Spleen (tissue), 11 donors: ENCODE measurements around the gene ARID1A. TPM values are rescaled to one million over a fixed set of nuclear protein-coding genes. Genes with fewer than 3 reads are reported as not detected.

Experiments used
- DNase-seq: peaks from one replicate; pipeline ENCODE4 v3.0.0-alpha.2; 2020
- H3K27ac ChIP-seq, 8 donors: fragments of 200-600 bp; sonication (generic) in 7 of 8; 1 replicate in 4 of 8; 2 replicates in 4 of 8; pipeline versions ENCODE4 v1.5.0 to v1.8.0; 2016 to 2021; ENCODE audit warnings: inconsistent platforms in 4 of 8, mild to moderate bottlenecking in 4 of 8, moderate library complexity in 1 of 8
- H3K27me3 ChIP-seq, 7 donors: fragments of 200-600 bp; sonication (generic) in 6 of 7; replicated peaks in 1 of 7; 1 replicate in 4 of 7; 2 replicates in 3 of 7; pipeline versions ENCODE4 v1.5.0 to v1.8.0; 2016 to 2021; ENCODE audit warnings: inconsistent platforms in 3 of 7, mild to moderate bottlenecking in 1 of 7
- H3K36me3 ChIP-seq, 6 donors: fragments of 200-600 bp; sonication (generic) in 5 of 6; 1 replicate in 4 of 6; 2 replicates in 2 of 6; pipeline versions ENCODE4 v1.5.0 to v1.8.0; 2016 to 2021; ENCODE audit warnings: inconsistent platforms in 2 of 6
- H3K4me1 ChIP-seq, 6 donors: fragments of 200-600 bp; sonication (generic) in 5 of 6; 1 replicate in 3 of 6; 2 replicates in 3 of 6; pipeline versions ENCODE4 v1.5.0 to v1.8.0; 2016 to 2021; ENCODE audit warnings: inconsistent platforms in 3 of 6
- H3K4me3 ChIP-seq, 8 donors: fragments of 200-600 bp; sonication (generic) in 7 of 8; 1 replicate in 4 of 8; 2 replicates in 4 of 8; pipeline versions ENCODE4 v1.5.0 to v1.8.0; 2016 to 2021; ENCODE audit warnings: inconsistent platforms in 4 of 8, mild to moderate bottlenecking in 4 of 8, moderate library complexity in 2 of 8
- H3K9me3 ChIP-seq, 8 donors: fragments of 200-600 bp; sonication (generic) in 7 of 8; 1 replicate in 4 of 8; 2 replicates in 4 of 8; pipeline versions ENCODE4 v1.5.0 to v1.8.0; 2016 to 2021; ENCODE audit warnings: inconsistent platforms in 4 of 8
- CTCF ChIP-seq, 11 experiments: fragments of 200-600 bp in 7 of 11; fragments of 450-650 bp in 4 of 11; sonication (generic) in 4 of 11; IDR thresholded peaks in 8 of 11; conservative IDR thresholded peaks in 3 of 11; 1 replicate in 7 of 11; 2 replicates in 4 of 11; pipeline versions ENCODE4 v1.4.0 to v1.8.0; 2016 to 2021; ENCODE audit warnings: antibody characterized with exemption in 11 of 11, inconsistent platforms in 4 of 11, mild to moderate bottlenecking in 1 of 11
- POLR2A ChIP-seq, 3 donors: fragments of 450-650 bp; IDR thresholded peaks; one replicate each; pipeline ENCODE4 v1.5.1; 2017; ENCODE audit warnings: antibody characterized with exemption in 3 of 3, mild to moderate bottlenecking in 1 of 3
- POLR2AphosphoS5 ChIP-seq, 3 donors: sonication (generic); formaldehyde crosslinking; IDR thresholded peaks; one replicate each; pipeline ENCODE4 v1.5.1; 2017; ENCODE audit warnings: antibody characterized with exemption in 3 of 3
- WGBS, 5 donors: extraction: QIAGEN DNeasy Blood & Tissue Kit in 3 of 5; methylation state at CpG; one replicate each; pipeline versions ENCODE4 v1.1.5 to v1.1.7; 2013 to 2018; 5-methylcytosine and 5-hydroxymethylcytosine counted together
- intact Hi-C: fragments of 100-400 bp; cut with DNase I; formaldehyde crosslinking; loops from one replicate; pipeline ENCODE4 v1.15.0; 2023; ENCODE audit warnings: low total_unique reads
- polyA plus RNA-seq, 3 donors: library from polyadenylated mRNA; stranded (reverse); fragments of 200-250 nt; gene quantifications; one replicate each; pipeline ENCODE4 v1.2.1, GENCODE V29; 2013
- total RNA-seq, 7 donors: library from RNA; depleted of rRNA in 3 of 7; stranded (reverse); fragments of >200 nt in 3 of 7; fragmentation: NEBNext Ultra II Directional in 4 of 7; extraction: Animal tissue kit (Norgen Biotek cat#: 25700) in 4 of 7; gene quantifications; one replicate each; pipeline versions ENCODE4 v1.1.0 to v1.2.1, GENCODE V29; 2016 to 2021
- donor health status: healthy with polysubstance abuse.
- donor health status: DM: no; HTN: no; CAD: no; lungs with moderate emphysema.
- donor health status: DM: no; HTN: no; CAD: no.
- donor health status: Bipolar disorder and iron deficiency.
- donor health status: healthy.
- donor health status: DM: no; HTN: no; CAD: no.
- donor health status: DM: yes; HTN: yes; CAD: no.

The ARID1A gene
- total and polyA plus RNA-seq, 10 donors = 9.8 to 121 (median 91.8) TPM

GRCh38 chr1:26693599-26694572, 1.9 kb upstream of the ARID1A start:
- Histone ChIP-seq H3K27ac (peak overlapping the region; percentile 82 to 99 (median 98)), H3K4me1 (peaks cover 25 to 73% (median 64%) of the 10 kb centered on the region in 6 donors), H3K4me3 (peak overlapping the region; percentile 38 to 95 (median 60)), H3K9me3 (no peaks in the 10 kb centered on the region), H3K36me3 (no peaks in the 10 kb centered on the region), H3K27me3 (peaks cover 0 to 3% (median 0%) of the 10 kb centered on the region in 7 donors)
- DNase-seq = no peak
- 44 to 55% (median 47%) methylated on average over 7 of the region's 7 CpGs for WGBS, 5 donors
- intact Hi-C loops = loop anchor here (10.0 kb wide), 1 partner anchor 51 kb away; no protein-coding TSS in a partner anchor
- TF ChIP-seq POLR2A (IDR thresholded peaks at IDR 0.05) = no peak
- no peak for TF ChIP-seq CTCF (IDR thresholded peaks at IDR 0.05 in 8 of 11, conservative IDR thresholded peaks at IDR 0.05 in 3 of 11)
- TF ChIP-seq POLR2AphosphoS5 (IDR thresholded peaks at IDR 0.05) = no peak

- Histone ChIP-seq H3K4me1 (peaks cover 34 to 76% (median 71%) of the 10 kb centered on the region in 6 donors), H3K27me3 (peaks cover 0 to 3% (median 0%) of the 10 kb centered on the region in 7 donors), H3K27ac (peak overlapping the region; percentile 92 to 99 (median 98)), H3K4me3 (peak overlapping the region; percentile 80 to 95 (median 88)), H3K36me3 (no peaks in the 10 kb centered on the region), H3K9me3 (no peaks in the 10 kb centered on the region)
- no peak for DNase-seq
- intact Hi-C loops = loop anchor here (5.0 to 10.0 kb wide), 2 partner anchors 50 to 93 kb away; partner anchors contain the start of gene PIGV
- 4 to 6% (median 4%) methylated on average over 14 of the region's 14 CpGs for WGBS, 5 donors
- TF ChIP-seq POLR2AphosphoS5 (IDR thresholded peaks at IDR 0.05) = no peak
- no peak for TF ChIP-seq CTCF (IDR thresholded peaks at IDR 0.05 in 8 of 11, conservative IDR thresholded peaks at IDR 0.05 in 3 of 11)
- no peak for TF ChIP-seq POLR2A (IDR thresholded peaks at IDR 0.05)
Measured at GRCh38 chr1:26694638-26695355, 1.0 kb upstream of the ARID1A start.

GRCh38 chr1:26696119-26696653, 371 bp downstream of the ARID1A start:
- H3K4me1 ChIP-seq = peaks cover 45 to 76% (median 72%) of the 10 kb centered on the region in 6 donors
- 0 to 3% (median 0%) methylated on average over 29 to 72 of the region's 72 CpGs for WGBS, 5 donors

More at GRCh38 chr1:26696119-26696653, 371 bp downstream of the ARID1A start:
- no peaks in the 10 kb centered on the region for H3K9me3 ChIP-seq
- TF ChIP-seq CTCF (IDR thresholded peaks at IDR 0.05 in 8 of 11, conservative IDR thresholded peaks at IDR 0.05 in 3 of 11) (no peak), POLR2AphosphoS5 (IDR thresholded peaks at IDR 0.05) (no peak), POLR2A (IDR thresholded peaks at IDR 0.05) (no peak)
- H3K27me3 ChIP-seq = peaks cover 0 to 3% (median 0%) of the 10 kb centered on the region in 7 donors
- H3K36me3 ChIP-seq = no peaks in the 10 kb centered on the region
- H3K27ac ChIP-seq = peak overlapping the region; percentile 92 to 99 (median 98)
- intact Hi-C loops = loop anchor here (5.0 to 10.0 kb wide), 2 partner anchors 49 to 91 kb away; partner anchors contain the start of gene PIGV
- H3K4me3 ChIP-seq = peak overlapping the region; percentile 80 to 95 (median 88)
- DNase-seq = peak; percentile 93
